ENCODE data around the gene SELE. TPM values are rescaled to one million over a fixed set of nuclear protein-coding genes. Genes with fewer than 3 reads are reported as not detected.
"Not testable (repeated sequence)": the region's sequence is repeated elsewhere in the genome, so short reads cannot be mapped to it uniquely, and the experiment has no call there.

SELE gene
- total RNA-seq, 1 donor from 2014 or later = 26.6 TPM

DNA sequence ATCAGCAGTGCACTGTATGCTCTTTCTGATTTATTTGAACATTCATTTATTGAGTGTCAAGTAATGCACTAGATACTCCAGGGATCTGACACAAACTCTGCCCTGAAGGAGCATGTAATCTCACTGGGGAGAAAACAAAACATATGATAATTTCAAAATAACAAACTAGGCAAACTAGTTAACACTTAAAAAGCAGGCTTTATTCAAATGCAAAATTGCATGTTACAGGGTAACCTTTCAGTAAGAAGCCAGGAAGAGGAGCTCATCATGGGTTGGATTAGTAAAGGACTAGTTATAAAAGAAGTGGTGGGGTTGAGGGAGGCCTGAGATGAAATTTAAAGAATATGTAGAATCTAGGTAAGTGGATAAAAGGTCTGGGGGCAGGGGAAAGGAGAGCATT, 43.4 kb downstream of the SELE start:
- intact Hi-C loops (cut with DNase I) = no loop called here
- no peak for DNase-seq (ENCODE audit: low spot score)

DNA sequence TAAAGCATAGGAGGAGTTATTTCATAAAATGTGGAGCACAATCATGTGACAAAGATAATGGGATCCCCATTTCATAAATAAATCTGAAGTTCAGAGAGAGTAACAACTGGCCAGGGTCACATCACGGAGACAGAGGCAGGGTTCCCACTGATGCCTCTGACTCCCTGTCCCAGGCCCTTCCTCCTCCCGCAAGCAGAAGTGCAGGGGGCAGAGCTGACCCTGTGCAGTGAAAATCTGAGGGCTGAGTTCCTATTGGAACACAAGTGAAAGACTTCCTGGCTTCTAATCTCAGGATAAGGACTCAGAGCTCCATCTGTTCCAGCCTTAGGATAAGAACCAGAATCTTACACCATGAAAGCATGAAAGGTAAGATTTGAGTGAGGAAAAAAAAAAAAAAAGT, 44.5 kb downstream of the SELE start:
- intact Hi-C loops (cut with DNase I) = no loop called here
- no peak for DNase-seq (ENCODE audit: low spot score)

DNA sequence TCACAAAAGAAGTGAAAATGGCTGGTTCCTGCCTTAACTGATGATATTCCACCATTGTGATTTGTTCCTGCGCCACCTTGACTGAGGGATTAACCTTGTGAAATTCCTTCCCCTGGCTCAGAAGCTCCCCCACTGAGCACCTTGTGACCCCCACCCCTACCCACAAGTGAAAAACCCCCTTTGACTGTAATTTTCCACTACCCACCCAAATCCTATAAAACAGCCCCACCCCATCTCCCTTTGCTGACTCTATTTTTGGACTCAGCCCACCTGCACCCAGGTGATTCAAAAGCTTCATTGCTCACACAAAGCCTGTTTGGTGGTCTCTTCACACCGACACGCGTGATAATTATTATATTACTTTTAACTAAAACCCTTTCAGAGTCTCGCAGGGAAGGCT, 45.5 kb downstream of the SELE start:
- DNase-seq (ENCODE audit: low spot score); intact Hi-C loops (cut with DNase I): not testable (repeated sequence)

DNA sequence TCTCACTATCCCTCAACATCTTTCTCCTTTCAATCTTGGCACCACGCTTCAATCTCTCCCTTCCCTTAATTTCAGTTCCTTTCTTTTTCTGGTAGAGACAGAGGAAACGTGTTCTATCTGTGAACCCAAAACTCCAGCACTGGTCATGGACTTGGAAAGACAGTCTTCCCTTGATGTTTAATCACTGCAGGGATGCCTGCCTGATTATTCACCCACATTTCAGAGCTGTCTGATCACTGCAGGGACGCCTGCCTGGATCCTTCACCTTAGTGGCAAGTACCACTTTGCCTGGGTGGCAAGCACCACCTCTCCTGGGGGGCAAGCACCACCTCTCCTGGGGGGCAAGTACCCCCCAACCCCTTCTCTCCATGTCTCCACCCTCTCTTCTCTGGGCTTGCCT, 50.2 kb downstream of the SELE start:
- intact Hi-C loops (cut with DNase I) = no loop called here
- no peak for DNase-seq (ENCODE audit: low spot score)

DNA sequence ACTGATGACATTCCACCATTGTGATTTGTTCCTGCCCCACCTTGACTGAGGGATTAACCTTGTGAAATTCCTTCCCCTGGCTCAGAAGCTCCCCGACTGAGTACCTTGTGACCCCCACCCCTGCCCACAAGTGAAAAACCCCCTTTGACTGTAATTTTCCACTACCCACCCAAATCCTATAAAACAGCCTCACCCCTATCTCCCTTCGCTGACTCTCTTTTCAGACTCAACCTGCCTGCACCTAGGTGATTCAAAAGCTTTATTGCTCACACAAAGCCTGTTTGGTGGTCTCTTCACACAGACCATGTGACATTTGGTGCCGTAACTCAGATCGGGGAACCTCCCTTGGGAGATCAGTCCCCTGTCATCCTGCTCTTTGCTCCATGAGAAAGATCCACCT, 50.7 kb downstream of the SELE start:
- intact Hi-C loops (cut with DNase I); DNase-seq (ENCODE audit: low spot score): not testable (repeated sequence)

DNA sequence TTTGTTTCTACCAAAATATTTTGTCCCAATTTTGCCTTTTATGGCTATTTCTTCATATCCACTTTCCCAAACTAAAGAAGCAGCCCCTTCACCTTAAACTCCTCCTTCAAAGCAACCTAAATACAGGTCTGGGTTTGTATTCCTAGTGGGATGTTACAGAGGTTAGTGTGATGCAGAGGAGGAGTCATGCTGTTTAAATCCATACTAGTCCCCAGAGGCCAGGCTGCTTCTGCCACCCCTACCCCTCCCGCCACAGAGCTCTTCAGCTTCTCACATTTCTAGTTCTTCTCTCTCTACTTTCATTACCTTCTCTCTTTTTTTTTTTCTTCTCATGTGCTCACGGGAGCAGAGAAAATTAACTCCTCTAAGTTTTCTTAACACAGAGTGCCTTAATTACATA, 51.8 kb downstream of the SELE start:
- intact Hi-C loops (cut with DNase I) = no loop called here
- no peak for DNase-seq (ENCODE audit: low spot score)

DNA sequence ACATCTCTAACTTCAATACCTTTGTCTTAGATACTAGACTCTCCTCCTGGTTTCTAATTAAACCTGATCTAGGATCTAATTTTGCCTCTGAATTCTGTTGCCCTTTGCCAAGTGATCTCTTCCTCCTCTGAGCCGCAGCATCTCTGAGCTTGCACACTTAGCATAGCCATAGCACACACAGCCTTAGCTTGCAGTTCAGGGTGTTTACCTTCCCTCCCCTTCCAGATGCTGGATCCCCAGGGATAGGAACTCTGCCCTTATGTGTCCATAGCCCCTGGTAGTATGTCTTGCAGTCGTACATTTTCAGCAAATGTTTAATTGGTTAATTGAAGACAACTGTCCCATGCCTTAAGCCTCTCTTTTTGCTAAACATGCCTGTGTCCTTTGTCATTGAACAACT, 52.7 kb downstream of the SELE start:
- DNase-seq (ENCODE audit: low spot score) = no peak
- intact Hi-C loops (cut with DNase I) = no loop called here

DNA sequence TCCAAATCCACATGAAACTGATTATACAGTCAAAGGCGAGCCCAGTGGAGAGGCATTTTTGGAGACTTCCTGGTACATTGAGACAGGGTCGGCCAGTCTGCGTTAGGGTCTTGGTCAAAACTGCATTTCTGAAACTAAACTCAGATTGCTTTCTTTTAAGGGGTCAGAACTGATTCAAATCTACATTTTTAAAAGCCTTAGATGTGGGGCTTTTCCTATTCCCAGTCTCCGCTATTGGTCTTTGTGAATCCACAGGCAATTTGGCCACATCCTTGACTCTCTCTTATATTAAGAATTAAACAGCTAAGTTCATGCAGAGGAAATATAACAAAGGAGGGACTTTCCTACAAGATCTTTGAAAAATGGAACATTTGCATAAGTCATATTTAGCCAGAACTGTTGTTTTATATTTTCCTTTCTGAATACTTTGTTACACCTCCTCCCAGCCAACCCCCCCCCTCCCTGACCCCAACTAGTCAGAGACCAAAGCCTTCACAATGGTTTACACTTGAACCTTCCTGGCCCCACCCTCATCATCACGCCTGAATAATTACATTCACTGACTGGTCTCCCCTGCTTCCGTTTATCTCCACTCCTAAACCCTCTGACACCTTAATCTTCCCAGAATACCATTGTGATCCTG, 53.4 kb downstream of the SELE start:
- no peak for DNase-seq (ENCODE audit: low spot score)
- intact Hi-C loops (cut with DNase I) = no loop called here

DNA sequence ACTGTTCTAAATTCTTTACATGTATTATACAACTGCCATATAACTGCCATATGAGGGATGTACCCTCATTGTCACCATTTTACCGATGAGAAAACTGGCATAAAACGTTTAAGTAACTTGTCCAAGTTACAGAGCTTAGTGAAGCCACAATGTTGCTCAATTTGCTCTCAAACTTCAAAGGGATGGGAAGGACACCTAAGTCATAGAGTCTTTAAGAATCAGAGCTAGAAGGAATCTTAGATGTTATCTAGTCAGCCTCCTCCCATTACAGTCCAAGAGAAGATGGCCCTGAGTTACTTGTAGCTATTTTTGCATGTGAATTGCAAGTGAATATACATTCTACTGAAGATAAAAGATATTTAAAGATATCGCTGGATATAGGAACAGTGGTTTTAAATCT, 54.2 kb downstream of the SELE start:
- no peak for DNase-seq (ENCODE audit: low spot score)
- intact Hi-C loops (cut with DNase I) = no loop called here

DNA sequence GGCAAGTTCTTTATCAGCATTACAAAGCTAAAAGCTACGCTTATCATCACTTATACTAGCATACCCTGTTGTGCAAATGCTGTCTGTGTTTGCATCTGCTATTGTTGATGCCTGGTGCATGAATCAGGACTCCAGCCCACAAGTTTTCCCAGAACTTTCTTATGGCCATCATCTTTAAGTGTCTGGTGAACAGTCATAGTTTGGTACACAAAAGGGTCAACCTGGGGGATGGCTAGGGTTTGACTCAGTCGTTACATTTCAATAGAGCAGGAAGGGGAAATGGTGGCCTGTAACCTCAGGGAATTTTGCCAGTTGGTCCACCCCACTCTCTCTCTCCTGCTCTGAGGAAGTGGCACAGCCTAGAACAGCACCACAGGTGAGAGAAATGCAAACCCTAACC, 57.9 kb downstream of the SELE start:
- intact Hi-C loops (cut with DNase I) = no loop called here

More for the DNA sequence above, 57.9 kb downstream of the SELE start:
- no peak for DNase-seq (ENCODE audit: low spot score)

Other genes starting within 250 kb of the SELE start
- gene SLC19A2, start 248.1 kb downstream of the SELE start, total RNA-seq = 5.1 TPM
- gene F5, start 147.6 kb downstream of the SELE start, total RNA-seq = 0.97 TPM
- 10.6 TPM for gene SELP, start 104.0 kb downstream of the SELE start, total RNA-seq
- 4.0 TPM for gene SELL, start 22.5 kb downstream of the SELE start, total RNA-seq
- gene METTL18, start 60.8 kb upstream of the SELE start, total RNA-seq = 4.2 TPM
- 6.7 TPM for gene SCYL3, start 159.8 kb upstream of the SELE start, total RNA-seq